ENCODE data around the gene MALSU1.

DNA sequence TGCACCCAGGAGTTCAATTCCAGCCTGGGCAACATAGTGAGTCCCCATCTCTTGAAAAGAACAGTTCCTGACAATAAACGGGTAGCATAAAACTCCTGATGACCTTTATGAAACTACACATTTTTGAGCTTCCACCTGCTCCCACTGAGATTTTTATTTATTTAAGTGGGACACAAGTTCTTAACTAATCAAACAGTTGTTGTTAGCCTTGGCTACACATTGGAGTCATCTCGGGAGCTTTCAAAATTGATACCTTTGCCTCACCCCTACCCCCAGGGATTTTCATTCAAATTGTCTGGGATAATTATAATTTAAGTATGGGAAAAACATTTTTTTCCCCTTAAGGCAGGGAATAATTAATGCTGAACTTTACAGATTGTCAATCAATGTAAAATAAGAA, 39.3 kb downstream of the MALSU1 start:
- TF ChIP-seq REST (IDR thresholded peaks at IDR 0.05) (no peak), EP300 (IDR thresholded peaks at IDR 0.05) (no peak), POLR2A (IDR thresholded peaks at IDR 0.05; ENCODE audit: low read length) (no peak), RFX5 (IDR thresholded peaks at IDR 0.05) (no peak), FOXS1 (CRISPR knock-in tag; IDR thresholded peaks at IDR 0.05) (no peak), ZSCAN20 (CRISPR knock-in tag; IDR thresholded peaks at IDR 0.05) (no peak), FOSL2 (IDR thresholded peaks at IDR 0.05) (no peak), FOSL2 (CRISPR knock-in tag; IDR thresholded peaks at IDR 0.05) (no peak), CTCF (IDR thresholded peaks at IDR 0.05) (no peak), RAD21 (conservative IDR thresholded peaks at IDR 0.05 in 1 of 2, IDR thresholded peaks at IDR 0.05 in 1 of 2) (no peak), TP53 (CRISPR knock-in tag; IDR thresholded peaks at IDR 0.05) (no peak), HDAC2 (IDR thresholded peaks at IDR 0.05) (no peak), KDM1A (IDR thresholded peaks at IDR 0.05; ENCODE audit: low read depth) (no peak)
